GM23338 (cell line): ENCODE measurements around the gene MECP2. TPM values are rescaled to one million over a fixed set of nuclear protein-coding genes. Genes with fewer than 3 reads are reported as not detected.

Experiments used
- ATAC-seq: fragments of 200-7000 bp; cut with Tn5 transposase; 3 replicates; pipeline ENCODE4 v1.9.1; 2020
- DNase-seq: peaks from one replicate; pipeline ENCODE4 v3.0.0-alpha.2; 2015; ENCODE audit warnings: low spot score
- H2AFZ ChIP-seq: fragments of 200-600 bp; sonication (generic); 2 replicates; pipeline ENCODE4 v1.8.0; 2016; ENCODE audit warnings: antibody characterized with exemption, mild to moderate bottlenecking, moderate library complexity
- H3F3A ChIP-seq: fragments of 200-600 bp; sonication (generic); replicated peaks from 2 replicates; pipeline ENCODE4 v1.8.0; 2017; ENCODE audit warnings: antibody characterized with exemption, mixed run types, low read depth
- H3K27ac ChIP-seq: fragments of 200-600 bp; sonication (generic); 2 replicates; pipeline ENCODE4 v1.6.1; 2016; ENCODE audit warnings: low read depth
- H3K27me3 ChIP-seq: fragments of 200-600 bp; sonication (generic); 2 replicates; pipeline ENCODE4 v1.8.0; 2016; ENCODE audit warnings: mild to moderate bottlenecking, mixed run types, moderate library complexity; ENCODE audit not compliant: insufficient read depth
- H3K36me3 ChIP-seq: fragments of 200-600 bp; sonication (generic); 2 replicates; pipeline ENCODE4 v1.8.0; 2016; ENCODE audit warnings: mild to moderate bottlenecking; ENCODE audit not compliant: insufficient read depth
- H3K4me1 ChIP-seq: fragments of 200-600 bp; sonication (generic); 2 replicates; pipeline ENCODE4 v1.8.0; 2016; ENCODE audit warnings: mild to moderate bottlenecking, moderate library complexity; ENCODE audit not compliant: insufficient read depth
- H3K4me2 ChIP-seq: fragments of 200-600 bp; sonication (generic); 2 replicates; pipeline ENCODE4 v1.7.1; 2017; ENCODE audit warnings: mixed run types
- H3K4me3 ChIP-seq: fragments of 200-600 bp; sonication (generic); 2 replicates; pipeline ENCODE4 v1.6.1; 2016; ENCODE audit warnings: mixed run types
- H3K79me2 ChIP-seq: fragments of 200-600 bp; sonication (generic); replicated peaks from 2 replicates; pipeline ENCODE4 v1.8.0; 2017; ENCODE audit warnings: mild to moderate bottlenecking; ENCODE audit not compliant: insufficient read depth
- H3K9me2 ChIP-seq: fragments of 200-600 bp; sonication (generic); 2 replicates; pipeline ENCODE4 v1.8.0; 2017; ENCODE audit not compliant: insufficient read depth
- H4K20me1 ChIP-seq: fragments of 200-600 bp; sonication (generic); replicated peaks from 2 replicates; pipeline ENCODE4 v1.8.0; 2017; ENCODE audit warnings: mild to moderate bottlenecking; ENCODE audit not compliant: insufficient read depth
- H3K27ac Mint-ChIP-seq: 2 replicates; pipeline ENCODE4 v1.8.0; 2020; ENCODE audit warnings: inconsistent platforms, mild to moderate bottlenecking, moderate library complexity, mixed read lengths
- H3K27me3 Mint-ChIP-seq: 3 replicates; pipeline ENCODE4 v1.8.0; 2022; ENCODE audit warnings: low read depth, mild to moderate bottlenecking, moderate library complexity, mixed read lengths, inconsistent platforms; ENCODE audit not compliant: insufficient read depth, poor library complexity
- H3K36me3 Mint-ChIP-seq: 3 replicates; pipeline ENCODE4 v1.8.0; 2021; ENCODE audit warnings: low read depth, mild to moderate bottlenecking, inconsistent platforms, moderate library complexity, mixed read lengths
- H3K4me1 Mint-ChIP-seq: 3 replicates; pipeline ENCODE4 v1.8.0; 2020; ENCODE audit warnings: mild to moderate bottlenecking, inconsistent platforms, mixed read lengths
- H3K4me3 Mint-ChIP-seq: 3 replicates; pipeline ENCODE4 v1.8.0; 2021; ENCODE audit warnings: moderate library complexity, mild to moderate bottlenecking, inconsistent platforms, mixed read lengths
- H3K9me3 Mint-ChIP-seq: 3 replicates; pipeline ENCODE4 v1.8.0; 2020; ENCODE audit warnings: moderate library complexity, mild to moderate bottlenecking, inconsistent platforms, mixed read lengths
- CTCF ChIP-seq, 2 experiments: fragments of 200-600 bp in 1 of 2; sonication (generic) in 1 of 2; conservative IDR thresholded peaks; 2 replicates each; pipeline versions ENCODE4 v1.5.1 to v1.6.1; 2016 to 2017; ENCODE audit warnings: antibody characterized with exemption in 2 of 2, low read depth in 2 of 2, mild to moderate bottlenecking in 2 of 2, moderate library complexity in 1 of 2
- ETS1 ChIP-seq: IDR thresholded peaks from 2 replicates; pipeline ENCODE4 v1.6.1; 2016; ENCODE audit warnings: antibody characterized with exemption
- EZH2 ChIP-seq: fragments of 200-600 bp; sonication (generic); IDR thresholded peaks from one replicate; pipeline ENCODE4 v1.8.0; 2017; ENCODE audit warnings: antibody characterized with exemption, mild to moderate bottlenecking, low read depth; ENCODE audit not compliant: unreplicated experiment
- EZH2phosphoT487 ChIP-seq: fragments of 200-600 bp; sonication (generic); IDR thresholded peaks from one replicate; pipeline ENCODE4 v1.8.1; 2018; ENCODE audit warnings: antibody characterized with exemption; ENCODE audit not compliant: unreplicated experiment
- POLR2AphosphoS5 ChIP-seq: IDR thresholded peaks from 2 replicates; pipeline ENCODE4 v1.6.1; 2016; ENCODE audit warnings: antibody characterized with exemption, low read depth
- ZNF114 ChIP-seq: fragments of 250-450 bp; sonication (Bioruptor Pico); IDR thresholded peaks from 2 replicates; pipeline ENCODE4 v1.5.0; 2020; ENCODE audit warnings: mild to moderate bottlenecking, moderate library complexity
- ZNF331 ChIP-seq: fragments of 250-450 bp; sonication (Bioruptor Pico); IDR thresholded peaks from 2 replicates; pipeline ENCODE4 v1.5.0; 2020; ENCODE audit warnings: low read depth, mild to moderate bottlenecking, moderate library complexity
- ZNF462 ChIP-seq: fragments of 250-450 bp; sonication (Bioruptor Pico); IDR thresholded peaks from 2 replicates; pipeline ENCODE4 v1.5.0; 2020; ENCODE audit warnings: mild to moderate bottlenecking, moderate library complexity
- polyA plus RNA-seq: library from polyadenylated mRNA; unstranded; fragments of >200 nt; fragmentation: Nextera tagmentation; extraction: Ambion mirVana; gene quantifications from 2 replicates; pipeline ENCODE4 v1.2.1, GENCODE V29; 2016
- total RNA-seq: library from RNA; depleted of rRNA; stranded (reverse); fragments of >200 nt; shearing (Covaris generic); gene quantifications from 2 replicates; pipeline ENCODE4 v1.2.3, GENCODE V29; 2014
- TF ChIP-seq, protein P1 (sequence below): IDR thresholded peaks from one replicate; pipeline ENCODE4 v1.6.1; 2018; ENCODE audit warnings: antibody characterized with exemption; ENCODE audit not compliant: unreplicated experiment

Gene MECP2
- total and polyA plus RNA-seq, 2 experiments from 2014 or later = 27.7 to 32.7 TPM

GRCh38 chrX:154059231-154059630 is 38.3 kb downstream of the MECP2 start:
- ATAC-seq (no peak), DNase-seq (no peak)
- H3K27ac ChIP-seq = no peak overlapping the region
- Mint-ChIP-seq H3K4me3 (no peak overlapping the region), H3K4me1 (peaks cover 20% of the 10 kb centered on the region), H3K27me3 (no peaks in the 10 kb centered on the region), H3K9me3 (no peaks in the 10 kb centered on the region), H3K36me3 (peaks cover 14% of the 10 kb centered on the region), H3K27ac (peak overlapping the region; percentile 78; the same call in 1 of the 2 replicates)
- H3K79me2 ChIP-seq = peaks cover 76% of the 10 kb centered on the region
- no peaks in the 10 kb centered on the region for H3F3A ChIP-seq
- H3K27me3 ChIP-seq = no peaks in the 10 kb centered on the region
- H3K4me1 ChIP-seq = no peaks in the 10 kb centered on the region
- H3K4me2 ChIP-seq = no peak overlapping the region
- TF ChIP-seq POLR2AphosphoS5 (no peak), EZH2 (no peak), EZH2phosphoT487 (no peak), ZNF114 (CRISPR knock-in tag) (no peak), ETS1 (no peak), ZNF331 (CRISPR knock-in tag) (no peak), ZNF462 (no peak), CTCF (conservative IDR thresholded peaks at IDR 0.05; ENCODE audit: low read depth in 2 of 2) (no peak)
- TF ChIP-seq, protein P1, sequence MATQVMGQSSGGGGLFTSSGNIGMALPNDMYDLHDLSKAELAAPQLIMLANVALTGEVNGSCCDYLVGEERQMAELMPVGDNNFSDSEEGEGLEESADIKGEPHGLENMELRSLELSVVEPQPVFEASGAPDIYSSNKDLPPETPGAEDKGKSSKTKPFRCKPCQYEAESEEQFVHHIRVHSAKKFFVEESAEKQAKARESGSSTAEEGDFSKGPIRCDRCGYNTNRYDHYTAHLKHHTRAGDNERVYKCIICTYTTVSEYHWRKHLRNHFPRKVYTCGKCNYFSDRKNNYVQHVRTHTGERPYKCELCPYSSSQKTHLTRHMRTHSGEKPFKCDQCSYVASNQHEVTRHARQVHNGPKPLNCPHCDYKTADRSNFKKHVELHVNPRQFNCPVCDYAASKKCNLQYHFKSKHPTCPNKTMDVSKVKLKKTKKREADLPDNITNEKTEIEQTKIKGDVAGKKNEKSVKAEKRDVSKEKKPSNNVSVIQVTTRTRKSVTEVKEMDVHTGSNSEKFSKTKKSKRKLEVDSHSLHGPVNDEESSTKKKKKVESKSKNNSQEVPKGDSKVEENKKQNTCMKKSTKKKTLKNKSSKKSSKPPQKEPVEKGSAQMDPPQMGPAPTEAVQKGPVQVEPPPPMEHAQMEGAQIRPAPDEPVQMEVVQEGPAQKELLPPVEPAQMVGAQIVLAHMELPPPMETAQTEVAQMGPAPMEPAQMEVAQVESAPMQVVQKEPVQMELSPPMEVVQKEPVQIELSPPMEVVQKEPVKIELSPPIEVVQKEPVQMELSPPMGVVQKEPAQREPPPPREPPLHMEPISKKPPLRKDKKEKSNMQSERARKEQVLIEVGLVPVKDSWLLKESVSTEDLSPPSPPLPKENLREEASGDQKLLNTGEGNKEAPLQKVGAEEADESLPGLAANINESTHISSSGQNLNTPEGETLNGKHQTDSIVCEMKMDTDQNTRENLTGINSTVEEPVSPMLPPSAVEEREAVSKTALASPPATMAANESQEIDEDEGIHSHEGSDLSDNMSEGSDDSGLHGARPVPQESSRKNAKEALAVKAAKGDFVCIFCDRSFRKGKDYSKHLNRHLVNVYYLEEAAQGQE = no peak
- H4K20me1 ChIP-seq = no peaks in the 10 kb centered on the region; the same call in 1 of the 2 replicates
- no peaks in the 10 kb centered on the region for H3K9me2 ChIP-seq
- no peaks in the 10 kb centered on the region for H3K36me3 ChIP-seq
- H3K4me3 ChIP-seq = no peak overlapping the region
- no peak overlapping the region for H2AFZ ChIP-seq
